GM12873 (cell line): ENCODE data around the gene NPHS1.

Experiments used
- TF ChIP-seq, protein P1 (sequence below): IDR thresholded peaks from 2 replicates; pipeline ENCODE4 v1.5.1; 2012; ENCODE audit warnings: low read depth, mild to moderate bottlenecking, moderate library complexity, low read length, control low read depth; ENCODE audit not compliant: insufficient read depth; ENCODE audit errors: missing control alignments

The NPHS1 gene

DNA sequence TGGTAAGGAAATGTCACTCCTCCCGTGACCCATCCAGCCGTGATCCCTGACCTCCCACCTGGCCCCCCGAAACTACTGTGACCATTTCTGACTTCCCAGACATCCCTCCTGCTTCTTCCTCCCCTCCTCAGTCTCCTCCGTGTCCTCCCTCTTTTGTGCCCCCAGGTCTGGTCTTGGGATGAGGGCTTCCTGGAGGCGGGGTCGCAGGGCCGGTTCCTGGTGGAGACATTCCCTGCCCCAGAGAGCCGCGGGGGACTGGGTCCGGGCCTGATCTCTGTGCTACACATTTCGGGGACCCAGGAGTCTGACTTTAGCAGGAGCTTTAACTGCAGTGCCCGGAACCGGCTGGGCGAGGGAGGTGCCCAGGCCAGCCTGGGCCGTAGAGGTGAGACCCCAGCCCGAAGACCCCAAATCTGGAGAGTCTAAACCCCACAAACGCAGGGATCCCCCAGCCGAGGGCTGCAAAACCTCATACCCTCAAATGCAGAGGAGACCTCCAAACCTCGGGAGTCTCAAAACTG, 9.4 kb upstream of the NPHS1 start:
- TF ChIP-seq, protein P1, sequence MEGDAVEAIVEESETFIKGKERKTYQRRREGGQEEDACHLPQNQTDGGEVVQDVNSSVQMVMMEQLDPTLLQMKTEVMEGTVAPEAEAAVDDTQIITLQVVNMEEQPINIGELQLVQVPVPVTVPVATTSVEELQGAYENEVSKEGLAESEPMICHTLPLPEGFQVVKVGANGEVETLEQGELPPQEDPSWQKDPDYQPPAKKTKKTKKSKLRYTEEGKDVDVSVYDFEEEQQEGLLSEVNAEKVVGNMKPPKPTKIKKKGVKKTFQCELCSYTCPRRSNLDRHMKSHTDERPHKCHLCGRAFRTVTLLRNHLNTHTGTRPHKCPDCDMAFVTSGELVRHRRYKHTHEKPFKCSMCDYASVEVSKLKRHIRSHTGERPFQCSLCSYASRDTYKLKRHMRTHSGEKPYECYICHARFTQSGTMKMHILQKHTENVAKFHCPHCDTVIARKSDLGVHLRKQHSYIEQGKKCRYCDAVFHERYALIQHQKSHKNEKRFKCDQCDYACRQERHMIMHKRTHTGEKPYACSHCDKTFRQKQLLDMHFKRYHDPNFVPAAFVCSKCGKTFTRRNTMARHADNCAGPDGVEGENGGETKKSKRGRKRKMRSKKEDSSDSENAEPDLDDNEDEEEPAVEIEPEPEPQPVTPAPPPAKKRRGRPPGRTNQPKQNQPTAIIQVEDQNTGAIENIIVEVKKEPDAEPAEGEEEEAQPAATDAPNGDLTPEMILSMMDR: no peak

- TF ChIP-seq, protein P1: no peak
Measured at GRCh38 chr19:35860818-35861639, 8.7 kb upstream of the NPHS1 start.

DNA sequence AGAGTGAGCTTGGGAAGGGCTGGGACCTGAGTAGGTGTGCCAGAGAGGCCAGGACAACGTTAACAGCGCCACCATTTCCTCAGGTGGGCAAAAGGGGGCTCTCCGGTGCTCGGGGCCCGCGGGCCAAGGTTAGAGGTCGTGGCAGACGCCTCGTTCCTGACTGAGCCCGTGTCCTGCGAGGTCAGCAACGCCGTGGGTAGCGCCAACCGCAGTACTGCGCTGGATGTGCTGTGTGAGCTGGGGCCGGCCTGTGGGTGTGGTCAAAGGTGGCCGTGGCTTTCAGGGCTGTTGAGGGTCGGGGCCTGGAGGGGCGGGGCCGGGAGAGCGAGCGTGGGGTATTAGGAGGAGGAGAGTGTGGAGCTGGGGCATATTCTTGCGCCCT, 8.1 kb upstream of the NPHS1 start:
- TF ChIP-seq, protein P1: no peak

DNA sequence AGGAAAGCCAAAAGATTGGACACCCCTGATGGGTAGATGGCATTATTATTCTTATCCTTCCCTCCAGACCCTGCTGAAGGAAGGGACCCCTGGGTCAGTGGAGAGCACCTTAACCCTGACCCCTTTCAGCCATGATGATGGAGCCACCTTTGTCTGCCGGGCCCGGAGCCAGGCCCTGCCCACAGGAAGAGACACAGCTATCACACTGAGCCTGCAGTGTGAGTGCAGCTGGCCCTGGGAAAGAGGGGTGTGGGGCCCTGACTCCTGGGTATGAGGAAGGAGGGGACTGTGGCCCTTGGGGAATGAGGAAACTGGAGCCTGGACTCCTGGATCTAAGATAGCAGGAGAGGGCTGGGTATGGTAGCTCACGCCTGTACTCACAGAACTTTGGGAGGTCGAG, 7.1 kb upstream of the NPHS1 start:
- TF ChIP-seq, protein P1: no peak

DNA sequence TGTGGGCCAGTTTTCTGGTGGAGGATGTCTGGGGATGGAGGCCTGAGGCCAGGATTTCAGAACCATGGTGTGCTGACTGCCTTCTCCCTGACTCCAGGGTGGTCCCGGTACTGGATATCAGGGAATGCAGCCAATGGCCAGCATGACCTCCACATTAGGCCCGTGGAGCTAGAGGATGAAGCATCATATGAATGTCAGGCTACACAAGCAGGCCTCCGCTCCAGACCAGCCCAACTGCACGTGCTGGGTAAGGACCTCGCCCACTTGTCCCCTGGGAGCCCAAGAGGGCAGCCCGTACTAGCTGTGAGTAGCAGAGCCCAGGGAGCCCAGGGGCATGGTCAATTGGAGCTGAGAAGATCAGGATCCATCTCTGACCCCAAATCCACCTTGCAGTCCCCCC, 6.0 kb upstream of the NPHS1 start:
- TF ChIP-seq, protein P1: no peak

GRCh38 chr19:35856546-35857149, 4.3 kb upstream of the NPHS1 start, which contains the start of gene KIRREL2:
KIRREL2 (plus strand) TSS chr19:35856911; CDS start chr19:35857120, 209 bp downstream.
- TF ChIP-seq, protein P1: no peak

DNA sequence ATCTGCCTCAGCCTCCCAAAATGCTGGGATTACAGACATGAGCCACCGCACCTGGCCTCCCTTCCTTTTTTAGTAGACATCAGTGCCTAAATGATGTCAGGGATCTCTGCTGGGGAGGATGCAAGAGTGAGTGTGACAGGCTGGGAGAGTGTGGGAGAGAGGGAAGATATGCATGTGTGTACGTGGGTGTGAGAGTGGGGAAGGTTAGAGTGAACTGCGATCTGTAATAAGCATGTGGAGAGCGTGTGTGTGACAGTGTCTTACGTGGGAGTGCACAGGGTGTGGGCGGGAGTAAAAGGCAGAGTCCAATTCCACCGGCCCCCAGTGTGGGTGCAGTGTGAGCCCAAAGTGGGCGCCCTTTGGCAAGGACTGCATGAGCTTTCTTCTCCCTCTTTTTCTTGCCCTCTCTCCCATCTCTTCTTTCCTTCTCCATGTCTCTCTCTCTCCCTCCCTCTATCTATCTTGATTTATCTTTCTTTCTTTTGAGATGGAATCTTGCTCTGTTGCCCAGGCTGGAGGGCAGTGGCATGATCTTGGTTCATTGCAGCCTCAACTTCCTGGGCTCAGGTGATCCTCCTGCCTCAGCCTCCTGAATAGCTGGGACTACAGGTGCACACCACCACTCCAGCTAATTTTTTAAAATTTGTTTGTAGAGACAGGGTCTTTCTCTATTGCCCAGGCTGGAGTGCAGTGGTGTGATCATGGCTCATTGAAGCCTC, 893 bp upstream of the NPHS1 start:
- TF ChIP-seq, protein P1: no peak
